GM23338 (cell line): ENCODE results near the gene DRC3. TPM values are rescaled to one million over a fixed set of nuclear protein-coding genes. Genes with fewer than 3 reads are reported as not detected.

Experiments
- ATAC-seq: fragments of 200-7000 bp; cut with Tn5 transposase; 3 replicates; pipeline ENCODE4 v1.9.1; 2020
- DNase-seq: peaks from one replicate; pipeline ENCODE4 v3.0.0-alpha.2; 2015; ENCODE audit warnings: low spot score
- H2AFZ ChIP-seq: fragments of 200-600 bp; sonication (generic); 2 replicates; pipeline ENCODE4 v1.8.0; 2016; ENCODE audit warnings: antibody characterized with exemption, mild to moderate bottlenecking, moderate library complexity
- H3F3A ChIP-seq: fragments of 200-600 bp; sonication (generic); replicated peaks from 2 replicates; pipeline ENCODE4 v1.8.0; 2017; ENCODE audit warnings: antibody characterized with exemption, mixed run types, low read depth
- H3K27ac ChIP-seq: fragments of 200-600 bp; sonication (generic); 2 replicates; pipeline ENCODE4 v1.6.1; 2016; ENCODE audit warnings: low read depth
- H3K27me3 ChIP-seq: fragments of 200-600 bp; sonication (generic); 2 replicates; pipeline ENCODE4 v1.8.0; 2016; ENCODE audit warnings: mild to moderate bottlenecking, mixed run types, moderate library complexity; ENCODE audit not compliant: insufficient read depth
- H3K36me3 ChIP-seq: fragments of 200-600 bp; sonication (generic); 2 replicates; pipeline ENCODE4 v1.8.0; 2016; ENCODE audit warnings: mild to moderate bottlenecking; ENCODE audit not compliant: insufficient read depth
- H3K4me1 ChIP-seq: fragments of 200-600 bp; sonication (generic); 2 replicates; pipeline ENCODE4 v1.8.0; 2016; ENCODE audit warnings: mild to moderate bottlenecking, moderate library complexity; ENCODE audit not compliant: insufficient read depth
- H3K4me2 ChIP-seq: fragments of 200-600 bp; sonication (generic); 2 replicates; pipeline ENCODE4 v1.7.1; 2017; ENCODE audit warnings: mixed run types
- H3K4me3 ChIP-seq: fragments of 200-600 bp; sonication (generic); 2 replicates; pipeline ENCODE4 v1.6.1; 2016; ENCODE audit warnings: mixed run types
- H3K79me2 ChIP-seq: fragments of 200-600 bp; sonication (generic); replicated peaks from 2 replicates; pipeline ENCODE4 v1.8.0; 2017; ENCODE audit warnings: mild to moderate bottlenecking; ENCODE audit not compliant: insufficient read depth
- H3K9me2 ChIP-seq: fragments of 200-600 bp; sonication (generic); 2 replicates; pipeline ENCODE4 v1.8.0; 2017; ENCODE audit not compliant: insufficient read depth
- H4K20me1 ChIP-seq: fragments of 200-600 bp; sonication (generic); replicated peaks from 2 replicates; pipeline ENCODE4 v1.8.0; 2017; ENCODE audit warnings: mild to moderate bottlenecking; ENCODE audit not compliant: insufficient read depth
- H3K27ac Mint-ChIP-seq: 2 replicates; pipeline ENCODE4 v1.8.0; 2020; ENCODE audit warnings: inconsistent platforms, mild to moderate bottlenecking, moderate library complexity, mixed read lengths
- H3K27me3 Mint-ChIP-seq: 3 replicates; pipeline ENCODE4 v1.8.0; 2022; ENCODE audit warnings: low read depth, mild to moderate bottlenecking, moderate library complexity, mixed read lengths, inconsistent platforms; ENCODE audit not compliant: insufficient read depth, poor library complexity
- H3K36me3 Mint-ChIP-seq: 3 replicates; pipeline ENCODE4 v1.8.0; 2021; ENCODE audit warnings: low read depth, mild to moderate bottlenecking, inconsistent platforms, moderate library complexity, mixed read lengths
- H3K4me1 Mint-ChIP-seq: 3 replicates; pipeline ENCODE4 v1.8.0; 2020; ENCODE audit warnings: mild to moderate bottlenecking, inconsistent platforms, mixed read lengths
- H3K4me3 Mint-ChIP-seq: 3 replicates; pipeline ENCODE4 v1.8.0; 2021; ENCODE audit warnings: moderate library complexity, mild to moderate bottlenecking, inconsistent platforms, mixed read lengths
- H3K9me3 Mint-ChIP-seq: 3 replicates; pipeline ENCODE4 v1.8.0; 2020; ENCODE audit warnings: moderate library complexity, mild to moderate bottlenecking, inconsistent platforms, mixed read lengths
- CREB1 ChIP-seq: fragments of 250-450 bp; sonication (Bioruptor Pico); IDR thresholded peaks from 2 replicates; pipeline ENCODE4 v1.5.0; 2020; ENCODE audit warnings: low read depth, mild to moderate bottlenecking, moderate library complexity
- CTCF ChIP-seq, 2 experiments: fragments of 200-600 bp in 1 of 2; sonication (generic) in 1 of 2; conservative IDR thresholded peaks; 2 replicates each; pipeline versions ENCODE4 v1.5.1 to v1.6.1; 2016 to 2017; ENCODE audit warnings: antibody characterized with exemption in 2 of 2, low read depth in 2 of 2, mild to moderate bottlenecking in 2 of 2, moderate library complexity in 1 of 2
- ETS1 ChIP-seq: IDR thresholded peaks from 2 replicates; pipeline ENCODE4 v1.6.1; 2016; ENCODE audit warnings: antibody characterized with exemption
- EZH2 ChIP-seq: fragments of 200-600 bp; sonication (generic); IDR thresholded peaks from one replicate; pipeline ENCODE4 v1.8.0; 2017; ENCODE audit warnings: antibody characterized with exemption, mild to moderate bottlenecking, low read depth; ENCODE audit not compliant: unreplicated experiment
- EZH2phosphoT487 ChIP-seq: fragments of 200-600 bp; sonication (generic); IDR thresholded peaks from one replicate; pipeline ENCODE4 v1.8.1; 2018; ENCODE audit warnings: antibody characterized with exemption; ENCODE audit not compliant: unreplicated experiment
- JUNB ChIP-seq: IDR thresholded peaks from one replicate; pipeline ENCODE4 v1.6.1; 2016; ENCODE audit warnings: antibody characterized with exemption; ENCODE audit not compliant: unreplicated experiment
- NANOG ChIP-seq: IDR thresholded peaks from 2 replicates; pipeline ENCODE4 v1.6.1; 2016; ENCODE audit warnings: antibody characterized with exemption, borderline replicate concordance
- POLR2AphosphoS5 ChIP-seq: IDR thresholded peaks from 2 replicates; pipeline ENCODE4 v1.6.1; 2016; ENCODE audit warnings: antibody characterized with exemption, low read depth
- STAT1 ChIP-seq: IDR thresholded peaks from one replicate; pipeline ENCODE4 v1.6.1; 2016; ENCODE audit warnings: antibody characterized with exemption; ENCODE audit not compliant: unreplicated experiment
- ZNF114 ChIP-seq: fragments of 250-450 bp; sonication (Bioruptor Pico); IDR thresholded peaks from 2 replicates; pipeline ENCODE4 v1.5.0; 2020; ENCODE audit warnings: mild to moderate bottlenecking, moderate library complexity
- ZNF331 ChIP-seq: fragments of 250-450 bp; sonication (Bioruptor Pico); IDR thresholded peaks from 2 replicates; pipeline ENCODE4 v1.5.0; 2020; ENCODE audit warnings: low read depth, mild to moderate bottlenecking, moderate library complexity
- ZNF462 ChIP-seq: fragments of 250-450 bp; sonication (Bioruptor Pico); IDR thresholded peaks from 2 replicates; pipeline ENCODE4 v1.5.0; 2020; ENCODE audit warnings: mild to moderate bottlenecking, moderate library complexity
- polyA plus RNA-seq: library from polyadenylated mRNA; unstranded; fragments of >200 nt; fragmentation: Nextera tagmentation; extraction: Ambion mirVana; gene quantifications from 2 replicates; pipeline ENCODE4 v1.2.1, GENCODE V29; 2016
- total RNA-seq: library from RNA; depleted of rRNA; stranded (reverse); fragments of >200 nt; shearing (Covaris generic); gene quantifications from 2 replicates; pipeline ENCODE4 v1.2.3, GENCODE V29; 2014

Gene DRC3
- total and polyA plus RNA-seq, 2 experiments from 2014 or later, result 1.1 TPM; not detected in 1

GRCh38 chr17:17988427-17988945 lies 15.8 kb downstream of the DRC3 start (continued):
- TF ChIP-seq ETS1 (no peak), EZH2phosphoT487 (no peak), JUNB (no peak)

GRCh38 chr17:17989081-17989480 lies 16.4 kb downstream of the DRC3 start:
- Histone ChIP-seq H3K4me3 (no peak overlapping the region), H3K79me2 (no peaks in the 10 kb centered on the region), H3K36me3 (no peaks in the 10 kb centered on the region), H3K27me3 (no peaks in the 10 kb centered on the region), H3F3A (no peaks in the 10 kb centered on the region), H2AFZ (no peak overlapping the region), H3K27ac (no peak overlapping the region), H4K20me1 (no peaks in the 10 kb centered on the region), H3K4me2 (no peak overlapping the region), H3K9me2 (no peaks in the 10 kb centered on the region), H3K4me1 (no peaks in the 10 kb centered on the region; the same call in 1 of the 2 replicates)
- Mint-ChIP-seq H3K27me3 (peaks cover 2% of the 10 kb centered on the region), H3K4me1 (no peaks in the 10 kb centered on the region; the same call in 2 of the 3 replicates), H3K36me3 (no peaks in the 10 kb centered on the region), H3K9me3 (no peaks in the 10 kb centered on the region), H3K27ac (no peak overlapping the region), H3K4me3 (no peak overlapping the region)
- DNase-seq (no peak), ATAC-seq (no peak)
- TF ChIP-seq ETS1 (no peak), NANOG (no peak), ZNF462 (no peak), EZH2 (no peak), EZH2phosphoT487 (no peak), CREB1 (no peak), POLR2AphosphoS5 (no peak), ZNF331 (CRISPR knock-in tag) (no peak), ZNF114 (CRISPR knock-in tag) (no peak), CTCF (conservative IDR thresholded peaks at IDR 0.05; ENCODE audit: low read depth in 2 of 2) (no peak), STAT1 (no peak), JUNB (no peak)
